ENCODE results near the gene HOXA7. TPM values are rescaled to one million over a fixed set of nuclear protein-coding genes. Genes with fewer than 3 reads are reported as not detected.

HOXA7 gene
- total RNA-seq, 1 donor from 2014 or later: not detected

Other genes starting within 250 kb of the HOXA7 start
- gene HOXA1, start 60.7 kb downstream of the HOXA7 start, total RNA-seq: 0.09 and 0.16 TPM in 2 replicates
- not detected in 2 replicates for gene HOXA2, start 54.0 kb downstream of the HOXA7 start, total RNA-seq
- not detected in 2 replicates for gene HOXA4, start 25.9 kb downstream of the HOXA7 start, total RNA-seq
- gene HOXA5, start 13.0 kb downstream of the HOXA7 start, total RNA-seq: not detected in 2 replicates
- gene HOXA6, start 8.9 kb downstream of the HOXA7 start, total RNA-seq: not detected in 2 replicates
- gene HOXA3, start 4.1 kb downstream of the HOXA7 start, total RNA-seq: not detected in 2 replicates
- not detected in 2 replicates for gene HOXA9, start 8.9 kb upstream of the HOXA7 start, total RNA-seq
- not detected in 2 replicates for gene HOXA10, start 17.6 kb upstream of the HOXA7 start, total RNA-seq
- not detected in 2 replicates for gene HOXA11, start 28.6 kb upstream of the HOXA7 start, total RNA-seq
- gene HOXA13, start 43.4 kb upstream of the HOXA7 start, total RNA-seq: not detected in 2 replicates
- not detected in 2 replicates for gene EVX1, start 86.1 kb upstream of the HOXA7 start, total RNA-seq